Measurements from ENCODE around the gene AMER3.

AMER3 gene

DNA sequence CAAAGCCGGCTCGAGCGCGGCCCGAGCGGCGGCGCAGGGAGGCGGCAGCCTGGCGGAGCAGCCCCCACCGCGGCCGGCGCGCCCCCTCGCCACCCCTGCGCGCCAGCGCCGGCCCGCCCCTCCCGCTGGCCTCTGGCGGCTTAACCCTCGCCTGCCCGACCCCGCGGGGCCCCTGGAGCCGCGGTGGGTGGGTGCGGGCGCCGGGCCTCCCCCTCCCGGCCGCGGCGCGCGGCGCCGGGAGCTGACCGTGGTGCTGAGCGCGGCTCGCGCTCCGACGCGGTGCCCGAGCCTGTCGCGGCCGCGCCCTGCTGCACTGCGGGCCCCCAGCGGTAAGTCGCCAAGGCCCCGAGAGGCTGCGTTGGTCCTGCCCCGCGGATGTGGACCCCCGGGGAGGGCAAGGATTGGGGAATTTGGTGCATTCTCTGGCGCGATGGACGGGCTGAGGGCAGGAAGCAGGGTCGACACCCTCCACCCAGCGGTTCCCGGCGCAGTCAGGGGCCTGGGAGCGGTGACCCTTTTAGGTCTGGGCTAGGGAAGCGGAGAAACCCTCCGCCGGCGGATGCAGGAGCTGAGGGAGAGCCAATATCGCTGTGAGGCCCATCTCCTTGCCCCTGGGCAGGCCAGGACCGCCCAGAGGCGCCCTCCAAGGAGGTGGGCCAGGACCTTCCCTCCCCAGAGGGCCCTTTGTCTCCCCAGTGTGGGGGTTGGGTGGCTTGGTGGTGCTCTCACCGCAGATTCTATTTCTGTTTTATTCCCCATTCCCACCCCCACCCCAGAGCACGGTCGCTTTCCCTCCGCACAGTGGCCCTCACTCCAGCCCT lies 923 bp downstream of the AMER3 start:
- Histone ChIP-seq H3K27ac (no peak overlapping the region), H3K4me3 (peak overlapping the region; percentile 57)
- no peak for DNase-seq (ENCODE audit: low spot score)
- TF ChIP-seq, protein P1, sequence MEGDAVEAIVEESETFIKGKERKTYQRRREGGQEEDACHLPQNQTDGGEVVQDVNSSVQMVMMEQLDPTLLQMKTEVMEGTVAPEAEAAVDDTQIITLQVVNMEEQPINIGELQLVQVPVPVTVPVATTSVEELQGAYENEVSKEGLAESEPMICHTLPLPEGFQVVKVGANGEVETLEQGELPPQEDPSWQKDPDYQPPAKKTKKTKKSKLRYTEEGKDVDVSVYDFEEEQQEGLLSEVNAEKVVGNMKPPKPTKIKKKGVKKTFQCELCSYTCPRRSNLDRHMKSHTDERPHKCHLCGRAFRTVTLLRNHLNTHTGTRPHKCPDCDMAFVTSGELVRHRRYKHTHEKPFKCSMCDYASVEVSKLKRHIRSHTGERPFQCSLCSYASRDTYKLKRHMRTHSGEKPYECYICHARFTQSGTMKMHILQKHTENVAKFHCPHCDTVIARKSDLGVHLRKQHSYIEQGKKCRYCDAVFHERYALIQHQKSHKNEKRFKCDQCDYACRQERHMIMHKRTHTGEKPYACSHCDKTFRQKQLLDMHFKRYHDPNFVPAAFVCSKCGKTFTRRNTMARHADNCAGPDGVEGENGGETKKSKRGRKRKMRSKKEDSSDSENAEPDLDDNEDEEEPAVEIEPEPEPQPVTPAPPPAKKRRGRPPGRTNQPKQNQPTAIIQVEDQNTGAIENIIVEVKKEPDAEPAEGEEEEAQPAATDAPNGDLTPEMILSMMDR (IDR thresholded peaks at IDR 0.05) = no peak

DNA sequence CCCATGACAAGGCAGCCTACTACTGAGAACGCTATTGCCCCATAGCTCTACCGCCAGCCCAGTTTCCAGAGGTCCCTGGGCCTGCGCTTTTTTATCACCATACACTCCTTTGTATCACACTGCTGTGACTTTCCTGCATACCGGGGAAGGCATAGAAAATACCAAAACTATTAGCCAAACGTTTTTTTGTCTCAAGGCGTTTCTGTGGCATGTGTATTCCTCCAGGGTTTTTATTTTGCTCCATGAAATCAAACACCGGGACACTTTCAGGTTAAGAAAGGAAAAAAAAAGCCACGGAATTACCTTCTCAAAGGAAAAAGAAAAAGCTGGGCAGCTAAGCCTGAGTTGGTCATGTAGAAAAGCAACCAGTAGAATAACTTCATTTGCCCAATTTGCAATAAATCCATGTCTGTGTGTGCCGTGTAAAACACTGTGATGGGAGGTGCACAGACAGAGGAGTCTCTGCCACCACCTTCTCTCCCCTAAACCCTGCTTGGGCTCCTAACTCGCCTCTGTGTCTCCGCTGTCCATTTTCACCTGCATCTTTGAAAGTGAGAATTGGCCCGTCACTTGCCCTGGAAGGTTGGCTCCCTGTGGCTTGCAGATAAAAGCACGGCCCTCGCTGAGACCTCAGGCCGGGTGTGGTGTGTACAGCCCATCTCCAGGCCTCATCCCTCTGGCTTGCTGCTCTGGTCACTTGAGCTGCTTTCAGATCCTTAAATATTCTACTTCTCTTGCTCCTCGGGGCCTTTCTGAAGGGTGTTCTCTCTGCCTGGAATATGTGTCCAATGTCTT lies 1.7 kb downstream of the AMER3 start:
- Histone ChIP-seq H3K4me3 (no peak overlapping the region), H3K27ac (no peak overlapping the region)
- DNase-seq (ENCODE audit: low spot score) = no peak
- TF ChIP-seq, protein P1 (IDR thresholded peaks at IDR 0.05) = no peak

DNA sequence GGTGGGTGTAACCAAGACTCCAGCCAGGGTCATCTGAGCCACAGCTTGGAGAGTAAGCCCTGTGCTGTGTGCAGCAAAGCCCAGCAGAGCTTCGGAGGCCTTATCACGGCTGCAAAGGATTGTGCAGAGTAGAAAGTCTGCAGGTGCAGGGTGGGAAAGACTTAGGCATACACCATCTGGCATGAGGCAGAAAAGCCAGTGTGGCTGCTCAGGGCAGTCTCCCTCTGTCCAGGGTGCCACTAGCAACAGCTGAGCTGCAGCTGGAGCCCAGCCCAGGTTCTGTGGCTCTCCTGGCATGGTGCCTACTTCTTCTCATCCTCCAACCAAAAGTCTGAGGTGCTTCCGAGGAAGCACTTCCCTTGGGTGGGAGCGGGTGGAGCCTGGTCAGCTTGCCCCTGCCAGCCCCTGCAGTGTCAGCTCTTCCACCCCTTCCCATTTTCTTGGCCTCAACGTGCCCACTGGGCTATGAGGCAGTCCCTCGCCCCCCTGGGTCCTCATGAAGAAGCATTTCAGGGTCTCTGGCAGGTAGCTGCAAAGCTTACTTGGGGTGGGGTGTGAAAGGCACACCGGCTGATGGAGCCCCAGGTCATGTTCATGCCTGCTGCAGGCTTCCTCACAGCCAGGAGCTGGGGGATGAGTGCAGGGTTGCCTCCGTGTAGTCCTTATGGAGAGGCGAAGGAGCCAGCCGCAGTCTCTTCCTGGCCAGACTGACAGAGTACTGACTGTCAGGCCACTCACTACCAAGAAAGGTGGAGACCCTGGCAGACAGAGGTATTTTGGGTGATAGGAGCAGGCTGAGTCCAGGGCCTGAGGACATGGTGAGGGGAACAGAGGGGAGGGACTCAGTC lies 4.8 kb downstream of the AMER3 start:
- TF ChIP-seq, protein P1 (IDR thresholded peaks at IDR 0.05) = no peak
- H3K27ac ChIP-seq = no peak overlapping the region
- peak; percentile 72 for DNase-seq (ENCODE audit: low spot score)
- no peak overlapping the region for H3K4me3 ChIP-seq

DNA sequence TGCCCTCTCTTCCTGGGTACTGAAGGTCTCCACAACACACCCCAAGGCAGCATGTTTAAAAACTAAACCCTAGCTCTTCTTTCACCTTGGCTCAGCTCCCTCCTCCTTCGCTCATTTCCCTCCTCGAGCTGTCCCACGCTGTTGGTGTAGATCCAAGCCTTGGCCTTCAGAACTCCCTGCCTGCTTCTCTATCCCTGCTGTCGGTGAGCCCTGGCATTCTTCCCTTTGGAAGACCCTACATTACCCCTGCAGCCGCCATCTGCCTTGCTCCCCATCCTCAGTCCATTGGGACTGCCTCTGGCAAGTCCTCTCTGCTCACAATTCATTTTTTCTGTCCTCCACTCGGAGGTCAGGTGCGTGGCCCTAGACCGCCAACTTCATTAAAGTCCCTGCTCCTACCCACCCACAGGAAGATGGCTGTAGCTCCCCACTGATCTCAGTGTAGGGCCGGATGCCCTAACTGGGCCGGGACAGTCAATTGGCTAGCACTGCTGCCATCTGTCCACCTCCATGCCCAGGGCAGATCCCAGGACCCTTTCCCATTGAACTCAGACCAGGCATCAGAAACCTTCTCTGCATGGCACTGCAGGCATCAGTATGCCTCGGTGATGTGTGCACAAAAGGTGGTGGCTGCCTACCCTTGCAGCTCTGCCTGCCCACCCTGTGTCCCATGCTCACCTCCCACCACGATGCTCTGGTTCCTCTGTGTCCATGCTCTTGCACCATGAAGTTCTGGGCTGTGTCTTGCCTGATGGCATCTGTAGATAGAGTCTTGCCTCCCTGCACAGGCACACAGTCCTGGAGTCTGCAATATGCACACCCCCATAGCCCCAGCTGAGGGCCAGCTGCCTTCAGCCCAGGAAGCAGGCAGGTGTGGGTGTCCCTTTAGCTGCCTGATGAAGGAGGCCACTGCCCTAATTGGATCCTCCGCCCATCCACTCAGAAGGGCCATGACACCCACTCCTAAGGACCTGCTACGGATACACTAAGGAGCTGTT lies 5.7 kb downstream of the AMER3 start:
- DNase-seq (ENCODE audit: low spot score) = no peak

DNA sequence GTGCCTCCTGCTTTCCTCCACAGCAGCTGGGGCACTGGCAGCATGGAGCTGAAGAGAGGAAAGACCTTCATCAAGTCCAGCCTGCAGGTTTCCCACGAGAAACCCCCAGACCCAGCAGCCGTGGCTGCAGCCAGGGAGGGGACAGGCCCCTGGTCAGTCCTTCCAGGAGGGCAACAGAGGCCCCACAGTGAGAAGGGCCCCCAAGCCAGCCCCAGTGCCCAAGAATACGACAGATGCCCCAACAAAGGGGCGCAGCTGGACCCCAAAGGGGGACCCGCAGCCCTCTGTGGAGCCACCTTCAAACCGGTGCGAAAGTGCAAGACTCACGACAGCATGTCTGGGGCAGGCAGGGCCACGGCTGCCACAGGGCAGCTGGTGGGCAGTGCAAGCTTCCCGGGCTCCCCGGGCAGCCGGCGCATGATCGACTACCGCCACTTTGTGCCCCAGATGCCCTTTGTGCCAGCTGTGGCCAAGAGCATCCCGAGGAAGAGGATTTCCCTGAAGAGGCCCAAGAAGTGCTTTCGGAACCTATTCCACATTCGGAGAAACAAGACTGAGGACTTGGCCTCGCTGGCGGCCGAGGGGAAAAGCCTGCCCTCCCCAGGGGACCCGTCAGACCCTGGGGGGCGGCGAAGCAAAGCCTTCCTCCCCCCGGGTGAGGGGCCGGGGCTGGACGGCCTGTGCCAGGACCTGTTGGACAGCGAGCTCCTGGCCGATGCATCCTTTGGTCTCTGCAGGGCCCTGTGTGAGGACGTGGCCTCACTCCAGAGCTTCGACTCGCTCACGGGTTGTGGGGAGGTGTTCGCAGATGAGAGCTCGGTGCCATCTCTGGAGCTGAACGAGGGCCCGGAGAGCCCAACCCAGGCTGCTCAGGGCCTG lies 6.9 kb downstream of the AMER3 start:
- Histone ChIP-seq H3K27ac (no peak overlapping the region), H3K4me3 (no peak overlapping the region)
- TF ChIP-seq, protein P1 (IDR thresholded peaks at IDR 0.05) = no peak
- no peak for DNase-seq (ENCODE audit: low spot score)

More for the DNA sequence above, 5.7 kb downstream of the AMER3 start:
- TF ChIP-seq, protein P1 (IDR thresholded peaks at IDR 0.05) = no peak
- Histone ChIP-seq H3K27ac (no peak overlapping the region), H3K4me3 (no peak overlapping the region)
